Smooth muscle cell (in vitro differentiated cells): ENCODE data around the gene PLEKHH3. TPM values are rescaled to one million over a fixed set of nuclear protein-coding genes. Genes with fewer than 3 reads are reported as not detected.

Experiments
- DNase-seq: peaks from one replicate; lab custom pipeline; 2025; ENCODE audit not compliant: unreplicated experiment; lab: John Stamatoyannopoulos, UW
- H2AFZ ChIP-seq: fragments of 200-600 bp; sonication (generic); 2 replicates; pipeline ENCODE4 v1.6.0; 2016; ENCODE audit warnings: antibody characterized with exemption, low read depth, mild to moderate bottlenecking
- H3F3A ChIP-seq: fragments of 200-600 bp; sonication (generic); 2 replicates; pipeline ENCODE4 v1.6.0; 2017; ENCODE audit warnings: antibody characterized with exemption, low read depth
- H3K27ac ChIP-seq: fragments of 200-600 bp; sonication (generic); 2 replicates; pipeline ENCODE4 v1.5.1; 2016; ENCODE audit warnings: low read depth, mild to moderate bottlenecking
- H3K27me3 ChIP-seq: fragments of 200-600 bp; sonication (generic); 2 replicates; pipeline ENCODE4 v1.6.1; 2016; ENCODE audit warnings: low read depth, mild to moderate bottlenecking
- H3K36me3 ChIP-seq: fragments of 200-600 bp; sonication (generic); 2 replicates; pipeline ENCODE4 v1.5.1; 2016; ENCODE audit warnings: low read depth
- H3K4me1 ChIP-seq: fragments of 200-600 bp; sonication (generic); 2 replicates; pipeline ENCODE4 v1.5.1; 2016; ENCODE audit warnings: low read depth
- H3K4me2 ChIP-seq: fragments of 200-600 bp; sonication (generic); 2 replicates; pipeline ENCODE4 v1.6.0; 2016; ENCODE audit warnings: mild to moderate bottlenecking
- H3K4me3 ChIP-seq: fragments of 200-600 bp; sonication (generic); 2 replicates; pipeline ENCODE4 v1.5.1; 2016; ENCODE audit warnings: mild to moderate bottlenecking
- H3K79me2 ChIP-seq: fragments of 200-600 bp; sonication (generic); 2 replicates; pipeline ENCODE4 v1.6.0; 2016; ENCODE audit warnings: low read depth, mild to moderate bottlenecking
- H3K9ac ChIP-seq: fragments of 200-600 bp; sonication (generic); 2 replicates; pipeline ENCODE4 v1.6.0; 2016; ENCODE audit warnings: low read depth
- H3K9me3 ChIP-seq: fragments of 200-600 bp; sonication (generic); replicated peaks from 2 replicates; pipeline ENCODE4 v1.5.1; 2016; ENCODE audit warnings: low read depth
- H4K20me1 ChIP-seq: fragments of 200-600 bp; sonication (generic); 2 replicates; pipeline ENCODE4 v1.6.0; 2016; ENCODE audit warnings: low read depth
- CTCF ChIP-seq: fragments of 200-600 bp; sonication (generic); IDR thresholded peaks from 2 replicates; pipeline ENCODE4 v1.5.1; 2017; ENCODE audit warnings: borderline replicate concordance, mild to moderate bottlenecking, antibody characterized with exemption; ENCODE audit not compliant: insufficient read depth, poor library complexity, severe bottlenecking
- WGBS: methylation state at CpG from one replicate; pipeline ENCODE4 v1.1.7; 2016; ENCODE audit warnings: low lambda C conversion rate; 5-methylcytosine and 5-hydroxymethylcytosine counted together
- microRNA-seq: library from miRNA; unstranded; fragments of <30 nt; microRNA quantifications from one replicate; pipeline ENCODE4, GENCODE V29; 2016; ENCODE audit warnings: borderline number of aligned reads
- polyA plus RNA-seq: library from polyadenylated mRNA; unstranded; fragments of >200 nt; fragmentation: Nextera tagmentation; extraction: Ambion mirVana; gene quantifications from 2 replicates; pipeline ENCODE4 v1.2.1, GENCODE V29; 2016
- small RNA-seq: library from RNA; depleted of rRNA; stranded (forward); fragments of <200 nt; gene quantifications from one replicate; pipeline ENCODE3, GENCODE V24; 2014
- total RNA-seq: library from RNA; depleted of rRNA; stranded (reverse); fragments of >200 nt; gene quantifications from 2 replicates; pipeline ENCODE4 v1.2.3, GENCODE V29; 2014

The PLEKHH3 gene
- total and polyA plus RNA-seq, 2 experiments from 2014 or later, result 5.0 to 23.7 TPM

- no peak overlapping the region for H3K4me2 ChIP-seq
Observed at GRCh38 chr17:42618442-42619150, 58.2 kb downstream of the PLEKHH3 start.

GRCh38 chr17:42617956-42618431, 58.8 kb downstream of the PLEKHH3 start:
- DNase-seq, result no peak
- no peaks in the 10 kb centered on the region for H3K4me1 ChIP-seq
- H3K27ac ChIP-seq, result no peak overlapping the region
- H4K20me1 ChIP-seq, result no peaks in the 10 kb centered on the region
- no peak for TF ChIP-seq CTCF
- H3K36me3 ChIP-seq, result peaks cover 2% of the 10 kb centered on the region
- H3K4me3 ChIP-seq, result no peak overlapping the region
- H3K4me2 ChIP-seq, result no peak overlapping the region
- WGBS, result 81% methylated on average over 4 of the region's 4 CpGs
- no peaks in the 10 kb centered on the region for H3K79me2 ChIP-seq
- H3F3A ChIP-seq, result no peaks in the 10 kb centered on the region
- no peak overlapping the region for H3K9ac ChIP-seq
- no peaks in the 10 kb centered on the region for H3K27me3 ChIP-seq
- H2AFZ ChIP-seq, result no peak overlapping the region
- no peaks in the 10 kb centered on the region for H3K9me3 ChIP-seq

More at GRCh38 chr17:42618442-42619150, 58.2 kb downstream of the PLEKHH3 start:
- no peak overlapping the region for H3K4me3 ChIP-seq
- no peak for DNase-seq
- H3K79me2 ChIP-seq, result no peaks in the 10 kb centered on the region
- no peak overlapping the region for H3K27ac ChIP-seq
- WGBS, result 75% methylated on average over 9 of the region's 9 CpGs
- H3F3A ChIP-seq, result no peaks in the 10 kb centered on the region
- H3K9me3 ChIP-seq, result no peaks in the 10 kb centered on the region
- no peaks in the 10 kb centered on the region for H3K4me1 ChIP-seq
- no peaks in the 10 kb centered on the region for H4K20me1 ChIP-seq
- no peaks in the 10 kb centered on the region for H3K27me3 ChIP-seq
- no peak overlapping the region for H2AFZ ChIP-seq
- H3K36me3 ChIP-seq, result peaks cover 2% of the 10 kb centered on the region
- no peak for TF ChIP-seq CTCF
- H3K9ac ChIP-seq, result no peak overlapping the region

Small RNA genes lying within 50 kb of the gene (microRNA-seq; reads per million reads assigned to microRNA genes)
- gene MIR6780A, result 1.8 reads per million

Small RNA genes lying within 50 kb of the gene (small RNA-seq; reads per million reads assigned to genes)
- gene MIR6780A, result not detected

Other genes starting within 250 kb of the PLEKHH3 start
- 31.9 and 54.7 TPM in 2 replicates for gene ATP6V0A1, start 218.1 kb downstream of the PLEKHH3 start, total RNA-seq
- gene ATP6V0A1, start 218.1 kb downstream of the PLEKHH3 start, polyA plus RNA-seq, result 27.3 and 34.0 TPM in 2 replicates
- 23.0 and 27.2 TPM in 2 replicates for gene NAGLU, start 140.8 kb downstream of the PLEKHH3 start, total RNA-seq
- 39.9 and 51.6 TPM in 2 replicates for gene NAGLU, start 140.8 kb downstream of the PLEKHH3 start, polyA plus RNA-seq
- gene HSD17B1, start 124.1 kb downstream of the PLEKHH3 start, total RNA-seq, result 0.40 TPM in 1 of 2 replicates, not detected in the other
- 3.3 and 3.5 TPM in 2 replicates for gene HSD17B1, start 124.1 kb downstream of the PLEKHH3 start, polyA plus RNA-seq
- gene COASY, start 114.8 kb downstream of the PLEKHH3 start, total RNA-seq, result 16.0 and 23.2 TPM in 2 replicates
- gene COASY, start 114.8 kb downstream of the PLEKHH3 start, polyA plus RNA-seq, result 65.0 and 68.2 TPM in 2 replicates
- 21.6 and 30.1 TPM in 2 replicates for gene MLX, start 109.9 kb downstream of the PLEKHH3 start, total RNA-seq
- gene MLX, start 109.9 kb downstream of the PLEKHH3 start, polyA plus RNA-seq, result 21.1 and 26.4 TPM in 2 replicates
- gene PSMC3IP, start 99.3 kb downstream of the PLEKHH3 start, total RNA-seq, result 5.2 and 5.3 TPM in 2 replicates
- gene PSMC3IP, start 99.3 kb downstream of the PLEKHH3 start, polyA plus RNA-seq, result 7.7 and 10.0 TPM in 2 replicates
- 40.4 and 67.8 TPM in 2 replicates for gene RETREG3, start 67.6 kb downstream of the PLEKHH3 start, total RNA-seq
- gene RETREG3, start 67.6 kb downstream of the PLEKHH3 start, polyA plus RNA-seq, result 32.6 and 34.1 TPM in 2 replicates
- gene TUBG1, start 67.3 kb downstream of the PLEKHH3 start, total RNA-seq, result 31.6 and 38.7 TPM in 2 replicates
- 91.2 and 102 TPM in 2 replicates for gene TUBG1, start 67.3 kb downstream of the PLEKHH3 start, polyA plus RNA-seq
- 23.1 and 28.2 TPM in 2 replicates for gene TUBG2, start 17.7 kb downstream of the PLEKHH3 start, total RNA-seq
- 42.3 and 54.6 TPM in 2 replicates for gene TUBG2, start 17.7 kb downstream of the PLEKHH3 start, polyA plus RNA-seq
- 10.1 TPM in 1 of 2 replicates, not detected in the other for gene CCR10, start 4.8 kb upstream of the PLEKHH3 start, total RNA-seq
- 2.0 and 3.8 TPM in 2 replicates for gene CCR10, start 4.8 kb upstream of the PLEKHH3 start, polyA plus RNA-seq
- 7.1 and 9.5 TPM in 2 replicates for gene CNTNAP1, start 5.5 kb upstream of the PLEKHH3 start, total RNA-seq
- gene CNTNAP1, start 5.5 kb upstream of the PLEKHH3 start, polyA plus RNA-seq, result 2.0 and 4.5 TPM in 2 replicates
- gene EZH1, start 68.0 kb upstream of the PLEKHH3 start, total RNA-seq, result 15.6 and 19.4 TPM in 2 replicates
- gene EZH1, start 68.0 kb upstream of the PLEKHH3 start, polyA plus RNA-seq, result 8.0 and 10.0 TPM in 2 replicates
- gene RAMP2, start 84.2 kb upstream of the PLEKHH3 start, total RNA-seq, result 8.6 and 8.9 TPM in 2 replicates
- 22.0 and 25.7 TPM in 2 replicates for gene RAMP2, start 84.2 kb upstream of the PLEKHH3 start, polyA plus RNA-seq
- 91.0 and 108 TPM in 2 replicates for gene VPS25, start 96.5 kb upstream of the PLEKHH3 start, total RNA-seq
- 129 and 139 TPM in 2 replicates for gene VPS25, start 96.5 kb upstream of the PLEKHH3 start, polyA plus RNA-seq
- 0.22 and 0.49 TPM in 2 replicates for gene WNK4, start 103.6 kb upstream of the PLEKHH3 start, total RNA-seq
- gene WNK4, start 103.6 kb upstream of the PLEKHH3 start, polyA plus RNA-seq, result 0.39 TPM in 1 of 2 replicates, not detected in the other
- gene COA3, start 121.7 kb upstream of the PLEKHH3 start, total RNA-seq, result 71.1 and 106 TPM in 2 replicates
- gene COA3, start 121.7 kb upstream of the PLEKHH3 start, polyA plus RNA-seq, result 127 and 147 TPM in 2 replicates
- gene CNTD1, start 121.9 kb upstream of the PLEKHH3 start, total RNA-seq, result not detected in 2 replicates
- 0.17 and 0.71 TPM in 2 replicates for gene CNTD1, start 121.9 kb upstream of the PLEKHH3 start, polyA plus RNA-seq
- 57.5 and 66.5 TPM in 2 replicates for gene BECN1, start 147.3 kb upstream of the PLEKHH3 start, total RNA-seq
- gene BECN1, start 147.3 kb upstream of the PLEKHH3 start, polyA plus RNA-seq, result 54.8 and 61.9 TPM in 2 replicates
- 56.5 and 67.1 TPM in 2 replicates for gene PSME3, start 156.4 kb upstream of the PLEKHH3 start, total RNA-seq
- gene PSME3, start 156.4 kb upstream of the PLEKHH3 start, polyA plus RNA-seq, result 85.3 and 87.0 TPM in 2 replicates
- gene AOC2, start 167.6 kb upstream of the PLEKHH3 start, total RNA-seq, result 1.6 and 2.3 TPM in 2 replicates
- 0.91 and 2.1 TPM in 2 replicates for gene AOC2, start 167.6 kb upstream of the PLEKHH3 start, polyA plus RNA-seq
- 0.63 and 0.90 TPM in 2 replicates for gene AOC3, start 174.2 kb upstream of the PLEKHH3 start, total RNA-seq
- gene AOC3, start 174.2 kb upstream of the PLEKHH3 start, polyA plus RNA-seq, result 0.65 and 1.5 TPM in 2 replicates
- gene G6PC1, start 223.8 kb upstream of the PLEKHH3 start, total RNA-seq, result not detected in 2 replicates
- gene G6PC1, start 223.8 kb upstream of the PLEKHH3 start, polyA plus RNA-seq, result not detected in 2 replicates